Measurements from ENCODE around the gene ALDH4A1. TPM values are rescaled to one million over a fixed set of nuclear protein-coding genes. Genes with fewer than 3 reads are reported as not detected.
A peak's percentile ranks its signal among the peaks of the same experiment; 100 is the strongest.
"Not testable (repeated sequence)": the region's sequence is repeated elsewhere in the genome, so short reads cannot be mapped to it uniquely, and the experiment has no call there.

ALDH4A1 gene
- total and polyA plus RNA-seq, 12 donors = 12.7 to 60.8 (median 36.6) TPM

GRCh38 chr1:18895317-18895716 is 7.0 kb downstream of the ALDH4A1 start:
- peaks cover 0 to 37% (median 7%) of the 10 kb centered on the region in 9 donors for H3K4me1 ChIP-seq
- H3K27me3 ChIP-seq = no peaks in the 10 kb centered on the region
- 81 to 86% methylated on average over 6 of the region's 6 CpGs for WGBS, 2 donors
- intact Hi-C loops (cut with DNase I) = no loop called here
- DNase-seq (no peak), ATAC-seq (no peak)
- H3K4me3 ChIP-seq = no peak overlapping the region
- H3K36me3 ChIP-seq = peaks cover 0 to 10% (median 0%) of the 10 kb centered on the region in 9 donors
- H3K27ac ChIP-seq = no peak overlapping the region
- TF ChIP-seq, protein P1, sequence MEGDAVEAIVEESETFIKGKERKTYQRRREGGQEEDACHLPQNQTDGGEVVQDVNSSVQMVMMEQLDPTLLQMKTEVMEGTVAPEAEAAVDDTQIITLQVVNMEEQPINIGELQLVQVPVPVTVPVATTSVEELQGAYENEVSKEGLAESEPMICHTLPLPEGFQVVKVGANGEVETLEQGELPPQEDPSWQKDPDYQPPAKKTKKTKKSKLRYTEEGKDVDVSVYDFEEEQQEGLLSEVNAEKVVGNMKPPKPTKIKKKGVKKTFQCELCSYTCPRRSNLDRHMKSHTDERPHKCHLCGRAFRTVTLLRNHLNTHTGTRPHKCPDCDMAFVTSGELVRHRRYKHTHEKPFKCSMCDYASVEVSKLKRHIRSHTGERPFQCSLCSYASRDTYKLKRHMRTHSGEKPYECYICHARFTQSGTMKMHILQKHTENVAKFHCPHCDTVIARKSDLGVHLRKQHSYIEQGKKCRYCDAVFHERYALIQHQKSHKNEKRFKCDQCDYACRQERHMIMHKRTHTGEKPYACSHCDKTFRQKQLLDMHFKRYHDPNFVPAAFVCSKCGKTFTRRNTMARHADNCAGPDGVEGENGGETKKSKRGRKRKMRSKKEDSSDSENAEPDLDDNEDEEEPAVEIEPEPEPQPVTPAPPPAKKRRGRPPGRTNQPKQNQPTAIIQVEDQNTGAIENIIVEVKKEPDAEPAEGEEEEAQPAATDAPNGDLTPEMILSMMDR (IDR thresholded peaks at IDR 0.05) = no peak
- H3K9me3 ChIP-seq = no peaks in the 10 kb centered on the region

DNA sequence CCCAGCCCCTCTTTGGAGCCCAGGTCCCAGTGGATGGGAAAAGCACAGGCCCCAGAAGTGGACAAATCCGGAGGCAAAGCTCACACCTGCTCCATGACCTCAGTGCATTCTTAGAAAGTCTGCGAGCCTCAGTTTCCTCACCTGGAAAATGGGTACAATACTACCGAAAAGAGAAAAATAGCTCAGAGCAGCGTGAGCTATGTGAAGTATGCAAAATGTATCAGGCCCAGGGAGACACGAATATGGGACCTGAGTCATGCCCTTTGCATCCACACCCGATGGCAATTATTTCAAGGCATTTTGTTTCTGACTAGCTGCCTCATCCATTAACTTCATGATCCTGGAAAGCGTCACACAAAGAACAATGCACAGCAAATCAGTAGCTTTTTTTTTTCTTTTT is 9.2 kb downstream of the ALDH4A1 start:
- Histone ChIP-seq H3K27ac (no peak overlapping the region), H3K36me3 (peaks cover 0 to 18% (median 0%) of the 10 kb centered on the region in 9 donors), H3K4me1 (peaks cover 0 to 37% (median 7%) of the 10 kb centered on the region in 9 donors), H3K9me3 (no peaks in the 10 kb centered on the region), H3K4me3 (no peak overlapping the region), H3K27me3 (no peaks in the 10 kb centered on the region)
- 94 to 97% methylated on average over 7 of the region's 7 CpGs for WGBS, 2 donors
- intact Hi-C loops (cut with DNase I) = no loop called here
- ATAC-seq (no peak), DNase-seq (no peak)
- TF ChIP-seq, protein P1 (IDR thresholded peaks at IDR 0.05) = no peak

DNA sequence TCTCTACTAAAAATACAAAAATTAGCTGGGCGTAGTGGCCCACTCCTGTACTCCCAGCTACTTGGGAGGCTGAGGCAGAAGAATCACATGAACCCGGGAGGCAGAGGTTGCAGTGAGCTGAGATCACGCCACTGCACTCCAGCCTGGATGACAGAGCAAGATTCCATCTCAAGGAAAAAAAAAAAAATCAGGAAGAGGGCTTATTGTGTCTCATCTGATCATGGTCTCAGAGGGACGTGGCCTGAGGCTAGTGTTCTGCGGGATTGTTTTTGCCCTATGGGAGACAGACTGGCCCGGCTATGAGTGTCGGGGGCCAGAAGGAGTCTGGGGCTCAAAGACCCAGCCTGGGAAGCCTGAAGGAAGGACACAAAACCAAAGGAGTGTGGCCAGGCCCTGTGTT is 10.5 kb downstream of the ALDH4A1 start:
- WGBS, 2 donors = 73 to 76% methylated on average over 7 of the region's 7 CpGs

DNA sequence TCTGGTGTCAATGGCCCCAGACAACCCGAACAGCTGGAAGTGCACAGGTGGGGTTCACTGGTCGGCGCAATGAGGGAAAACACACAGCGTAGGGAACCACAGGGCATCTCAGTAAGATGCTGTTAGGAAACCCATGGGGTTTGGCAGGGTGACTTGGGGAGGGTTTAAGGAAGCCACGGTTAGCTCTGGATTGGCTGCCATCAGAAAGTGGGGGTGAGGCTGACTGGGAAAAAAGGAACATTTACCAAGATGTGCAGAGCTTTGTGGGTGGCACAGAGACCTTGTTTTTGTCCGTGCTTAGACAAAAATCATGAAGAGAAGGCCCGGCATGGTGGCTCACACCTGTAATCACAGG is 11.0 kb downstream of the ALDH4A1 start:
- H3K36me3 ChIP-seq = peaks cover 0 to 13% (median 0%) of the 10 kb centered on the region in 9 donors
- H3K9me3 ChIP-seq = no peaks in the 10 kb centered on the region
- peaks cover 0 to 37% (median 7%) of the 10 kb centered on the region in 9 donors for H3K4me1 ChIP-seq
- 92 to 93% methylated on average over 7 of the region's 7 CpGs for WGBS, 2 donors
- no peaks in the 10 kb centered on the region for H3K27me3 ChIP-seq
- no peak for ATAC-seq
- TF ChIP-seq, protein P1 (IDR thresholded peaks at IDR 0.05) = no peak
- no peak overlapping the region for H3K4me3 ChIP-seq
- no peak overlapping the region for H3K27ac ChIP-seq
- intact Hi-C loops (cut with DNase I) = no loop called here
- DNase-seq = no peak

More for the DNA sequence above, 10.5 kb downstream of the ALDH4A1 start:
- H3K4me3 ChIP-seq; intact Hi-C loops (cut with DNase I); H3K27ac ChIP-seq; DNase-seq; H3K27me3 ChIP-seq; H3K9me3 ChIP-seq: not testable (repeated sequence)
- ATAC-seq = peak in 1 of 8 donors; percentile 13
- Histone ChIP-seq H3K4me1 (peaks cover 0 to 37% (median 7%) of the 10 kb centered on the region in 9 donors), H3K36me3 (peaks cover 0 to 13% (median 0%) of the 10 kb centered on the region in 9 donors)

- DNase-seq (no peak), ATAC-seq (peak in 1 of 8 donors; percentile 53)
- H3K4me1 ChIP-seq = peaks cover 0 to 37% (median 7%) of the 10 kb centered on the region in 9 donors
- peaks cover 0 to 13% (median 0%) of the 10 kb centered on the region in 9 donors for H3K36me3 ChIP-seq
- TF ChIP-seq, protein P1 (IDR thresholded peaks at IDR 0.05) = no peak
- no peak overlapping the region for H3K27ac ChIP-seq
- no peaks in the 10 kb centered on the region for H3K9me3 ChIP-seq
- WGBS, 2 donors = 72 to 73% methylated on average over 6 of the region's 6 CpGs
- no peaks in the 10 kb centered on the region for H3K27me3 ChIP-seq
- no peak overlapping the region for H3K4me3 ChIP-seq
- intact Hi-C loops (cut with DNase I) = no loop called here
Observed at GRCh38 chr1:18890706-18891425, 11.5 kb downstream of the ALDH4A1 start.
